Islet of Langerhans (tissue), 1 donor: Measurements from ENCODE around the gene CCDC102B.
A peak's percentile ranks its signal among the peaks of the same experiment; 100 is the strongest.
"Not testable (repeated sequence)": the region's sequence is repeated elsewhere in the genome, so short reads cannot be mapped to it uniquely, and the experiment has no call there.

Experiments used
- FAIRE-seq: peaks from one replicate; lab custom pipeline; 2011; peaks lifted over from hg19 to GRCh38; lab: Jason Lieb, UNC

The CCDC102B gene

GRCh38 chr18:68909579-68909978 is 111.7 kb downstream of the CCDC102B start:
- no peak for FAIRE-seq

- no peak for FAIRE-seq
Observed at GRCh38 chr18:68915061-68915460, 117.2 kb downstream of the CCDC102B start.

- FAIRE-seq = no peak
Observed at GRCh38 chr18:68916734-68917133, 118.9 kb downstream of the CCDC102B start.

- FAIRE-seq = no peak
Observed at GRCh38 chr18:68918216-68918615, 120.3 kb downstream of the CCDC102B start.

DNA sequence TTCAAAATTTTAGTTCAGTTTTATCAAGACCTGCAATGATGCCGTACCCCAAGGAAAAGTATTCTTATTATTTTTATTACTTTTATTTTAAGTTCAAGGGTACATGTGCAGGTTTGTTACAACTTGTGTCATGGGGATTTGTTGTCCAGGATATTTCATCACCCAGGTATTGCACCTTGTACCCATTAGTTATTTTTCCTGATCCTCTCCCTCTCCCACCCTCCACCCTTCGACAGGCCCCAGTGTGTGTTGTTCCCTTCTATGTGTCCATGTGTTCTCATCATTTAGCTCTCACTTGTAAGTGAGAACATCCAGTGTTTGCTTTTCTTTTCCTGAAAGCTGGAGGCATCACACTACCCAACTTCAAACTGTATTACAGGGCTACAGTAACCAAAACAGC is 122.0 kb downstream of the CCDC102B start:
- no peak for FAIRE-seq

GRCh38 chr18:68922392-68922791 is 124.5 kb downstream of the CCDC102B start:
- no peak for FAIRE-seq

- FAIRE-seq = no peak
Observed at GRCh38 chr18:68925268-68925667, 127.4 kb downstream of the CCDC102B start.

DNA sequence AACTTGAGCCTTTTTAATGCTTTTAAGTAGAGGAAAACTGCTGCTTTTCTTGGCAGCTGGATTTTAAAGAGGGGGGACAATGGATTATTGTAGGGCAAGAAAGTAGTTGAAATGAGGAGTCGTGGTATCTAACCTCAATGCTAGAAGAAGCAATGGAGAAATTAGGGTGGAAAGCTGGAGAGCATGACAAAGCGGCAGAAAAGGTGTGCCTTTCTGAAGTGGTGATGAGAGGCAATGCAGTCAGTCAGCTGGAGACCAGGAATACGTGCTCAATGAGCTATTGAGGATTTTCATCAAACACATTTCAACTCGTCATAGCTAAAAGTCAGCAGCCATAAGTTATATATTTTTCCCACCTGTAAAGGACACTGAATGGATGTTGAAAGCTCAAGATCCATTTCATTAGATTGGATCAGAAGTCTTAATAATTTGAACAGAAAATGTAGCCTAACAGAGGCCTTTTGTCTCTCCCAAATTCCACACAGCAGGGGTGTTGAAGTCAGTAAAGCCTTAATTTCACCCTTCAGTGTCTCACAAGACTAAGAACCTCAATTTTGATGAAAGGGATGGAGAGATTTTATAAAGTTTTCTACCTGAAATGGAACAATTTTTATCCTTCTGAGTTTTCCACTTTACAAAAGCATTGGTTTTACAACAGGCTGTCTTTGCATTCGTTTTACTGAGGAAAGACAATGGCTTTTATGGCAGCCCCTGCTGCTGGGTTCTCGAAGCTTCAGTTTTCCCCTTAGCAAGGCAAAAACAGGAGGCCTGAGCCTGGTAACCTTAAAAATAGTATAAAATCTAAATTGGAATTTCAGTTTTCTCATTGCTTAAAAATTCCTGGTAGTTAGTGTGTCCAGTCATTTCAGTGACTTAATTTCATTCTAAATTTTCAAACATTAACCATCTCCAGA is 131.1 kb downstream of the CCDC102B start:
- FAIRE-seq = no peak

- FAIRE-seq = no peak
Observed at GRCh38 chr18:68935686-68936085, 137.8 kb downstream of the CCDC102B start.

DNA sequence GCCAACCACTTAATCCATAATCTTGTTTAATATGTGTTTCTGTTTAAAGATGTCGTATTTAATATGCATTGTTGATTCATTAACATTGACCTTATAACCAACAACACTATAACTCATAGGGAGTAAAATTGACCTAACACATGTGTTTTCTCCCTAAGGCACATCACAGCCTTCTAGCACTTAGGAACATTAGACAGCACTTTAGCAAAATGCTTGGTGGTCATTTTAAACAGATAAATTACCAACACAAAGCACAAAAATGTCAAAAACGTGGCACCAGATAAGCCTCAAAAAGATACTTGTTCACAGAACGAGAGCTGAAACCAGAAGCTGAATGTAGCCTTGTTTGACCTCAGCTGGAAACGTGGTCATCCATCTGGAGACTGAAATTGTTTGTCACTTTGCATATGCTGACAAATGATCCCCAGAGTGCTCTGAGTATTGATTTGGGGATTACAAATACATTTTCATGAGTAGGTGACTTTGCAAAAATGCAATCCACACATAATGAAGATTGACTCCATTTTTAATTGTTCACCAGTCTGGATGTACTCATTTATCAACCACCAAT is 139.2 kb downstream of the CCDC102B start:
- FAIRE-seq = no peak

DNA sequence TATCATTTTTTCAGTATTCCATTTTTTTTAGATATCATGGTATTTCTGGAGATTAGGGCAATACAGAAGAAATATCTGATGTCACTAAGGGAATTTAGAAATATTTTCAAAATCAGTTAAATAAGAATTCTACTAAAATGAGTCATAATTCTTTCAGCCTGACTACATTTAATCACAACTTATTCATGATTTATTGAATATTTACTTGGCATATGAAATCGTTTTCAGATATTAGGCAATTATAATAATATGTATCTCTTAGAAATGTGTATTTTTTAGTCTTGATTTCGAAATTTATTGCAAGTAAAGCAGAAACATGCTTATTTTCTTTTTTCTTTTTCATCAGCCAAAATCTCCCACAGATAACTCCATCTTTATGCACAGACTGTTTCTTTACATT is 142.2 kb downstream of the CCDC102B start:
- FAIRE-seq = no peak

DNA sequence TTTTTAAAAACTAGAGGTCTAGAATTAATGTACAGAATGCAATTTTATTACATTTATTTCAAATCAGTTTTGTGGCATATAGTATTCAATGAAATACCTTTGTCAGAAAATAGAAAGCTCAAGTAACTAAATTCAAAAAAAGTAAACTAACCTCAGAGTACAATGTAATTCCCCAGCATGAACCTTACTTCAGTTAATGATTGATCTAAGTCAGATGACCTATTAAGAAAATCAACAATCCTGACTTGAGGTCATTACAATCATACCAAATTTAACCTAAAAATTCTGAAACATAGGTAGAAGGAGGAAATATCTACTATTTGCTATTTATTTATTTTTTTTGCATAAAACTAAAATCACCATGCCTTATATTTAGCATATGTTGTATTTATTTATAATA is 142.9 kb downstream of the CCDC102B start:
- peak; percentile 66 for FAIRE-seq

DNA sequence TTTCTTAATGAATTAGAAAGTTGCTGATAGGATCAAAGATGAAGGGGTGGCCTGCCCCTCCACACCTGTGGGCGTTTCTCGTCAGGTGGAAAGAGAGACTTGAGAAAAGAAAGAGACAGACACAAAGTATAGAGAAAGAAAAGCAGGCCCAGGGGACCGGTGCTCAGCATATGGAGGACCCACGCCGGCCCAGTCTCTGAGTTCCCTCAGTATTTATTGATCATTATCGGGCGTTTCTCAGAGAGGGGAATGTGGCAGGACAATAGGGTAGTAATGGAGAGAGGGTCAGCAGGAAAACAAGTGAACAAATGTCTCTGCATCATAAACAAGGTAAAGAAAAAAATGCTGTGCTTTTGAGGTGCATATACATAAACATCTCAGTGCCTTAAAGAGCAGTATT is 144.3 kb downstream of the CCDC102B start:
- no peak for FAIRE-seq

DNA sequence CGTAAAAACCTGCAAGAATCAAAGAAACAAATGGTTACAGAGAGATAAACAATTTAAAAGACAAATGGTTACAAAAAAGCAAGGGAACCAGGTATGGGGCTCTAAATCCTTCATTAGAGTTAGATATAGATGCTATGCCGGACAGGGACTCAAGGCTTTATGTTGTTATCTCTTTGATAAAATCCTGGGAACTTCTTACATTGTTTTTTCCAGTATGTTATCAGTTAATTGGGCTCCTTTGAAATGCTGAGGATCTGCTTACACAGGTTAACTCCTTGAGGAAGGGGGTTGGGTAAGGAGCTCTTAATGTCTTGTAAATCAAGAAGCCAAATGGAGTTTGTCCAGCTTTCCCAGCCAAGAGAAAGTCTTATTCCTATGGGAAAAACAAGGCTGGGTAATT is 146.0 kb downstream of the CCDC102B start:
- FAIRE-seq = not testable (repeated sequence)

- FAIRE-seq = no peak
Observed at GRCh38 chr18:68944330-68944729, 146.4 kb downstream of the CCDC102B start.

GRCh38 chr18:68944826-68945225 is 146.9 kb downstream of the CCDC102B start:
- peak; percentile 97 for FAIRE-seq

DNA sequence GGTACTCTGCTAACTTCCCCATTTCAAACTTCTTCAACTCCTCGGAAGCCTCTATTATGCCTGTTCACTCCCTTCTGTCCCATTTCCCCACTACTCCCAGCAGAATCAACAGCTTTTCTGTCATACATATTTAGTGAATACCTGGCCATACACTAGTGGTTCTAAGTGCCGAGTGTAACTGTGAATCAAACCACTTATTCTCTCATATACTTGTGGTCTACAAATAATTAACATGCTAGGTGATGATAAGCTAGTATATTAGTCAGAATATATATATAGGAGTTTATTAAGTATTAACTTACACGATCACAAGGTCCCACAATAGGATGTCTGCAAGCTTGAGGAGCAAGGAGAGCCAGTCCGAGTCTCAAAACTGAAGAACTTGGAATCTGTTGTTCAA is 150.7 kb downstream of the CCDC102B start:
- FAIRE-seq = no peak

GRCh38 chr18:68954738-68955137 is 156.9 kb downstream of the CCDC102B start:
- FAIRE-seq = no peak

- no peak for FAIRE-seq
Observed at GRCh38 chr18:68956650-68957049, 158.8 kb downstream of the CCDC102B start.

GRCh38 chr18:68960355-68960754 is 162.5 kb downstream of the CCDC102B start:
- no peak for FAIRE-seq

DNA sequence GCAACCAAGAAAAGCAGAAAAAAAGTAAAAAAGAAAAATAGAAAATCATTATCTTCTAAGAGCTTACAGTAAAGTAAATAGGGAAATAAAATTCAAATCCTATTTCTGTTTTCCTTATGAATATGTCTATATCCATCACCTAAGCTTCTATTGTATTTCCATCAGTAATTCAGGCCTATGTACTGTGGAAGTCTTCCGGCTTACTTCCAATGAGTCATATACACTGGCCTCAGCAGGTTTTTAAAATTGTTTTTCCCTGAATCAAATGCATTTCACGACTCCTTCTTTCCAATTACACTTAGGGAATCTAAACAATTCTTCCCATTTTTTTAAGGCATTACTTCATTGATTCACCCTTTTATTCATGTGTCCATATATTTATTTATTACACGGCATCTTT is 164.7 kb downstream of the CCDC102B start:
- no peak for FAIRE-seq

- FAIRE-seq = no peak
Observed at GRCh38 chr18:68965817-68966216, 167.9 kb downstream of the CCDC102B start.

GRCh38 chr18:68969027-68969426 is 171.1 kb downstream of the CCDC102B start:
- FAIRE-seq = no peak

DNA sequence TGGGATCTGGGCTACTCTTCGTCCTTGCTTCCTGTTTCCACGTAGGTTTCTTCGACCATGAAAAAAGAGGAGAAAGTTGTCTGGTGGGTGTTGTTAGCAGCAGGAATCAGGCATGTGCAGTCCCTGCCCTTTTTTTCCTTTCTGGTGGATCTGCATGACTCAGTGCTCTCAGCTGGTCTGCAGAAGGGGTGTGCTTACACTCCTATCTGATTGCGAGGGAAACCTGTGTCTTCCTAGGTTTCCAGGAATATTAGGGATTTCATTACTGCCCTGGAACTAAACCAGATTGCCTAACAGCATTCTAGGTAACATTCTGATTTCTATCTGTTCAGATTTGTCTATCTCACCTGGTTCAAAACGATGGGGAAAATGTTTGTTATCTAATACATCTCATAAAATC is 174.3 kb downstream of the CCDC102B start:
- no peak for FAIRE-seq
